Fibroblast of mammary gland (primary cell): ENCODE data around the gene WNT9A.

Source experiments
- DNase-seq: peaks from one replicate; pipeline ENCODE4 v3.0.0-alpha.2; 2010; ENCODE audit warnings: low read depth
- H3K4me3 ChIP-seq: 2 replicates; pipeline ENCODE4 v1.5.1; 2011; ENCODE audit warnings: low read depth, mild to moderate bottlenecking, low read length, moderate library complexity; ENCODE audit not compliant: control insufficient read depth
- CTCF ChIP-seq: conservative IDR thresholded peaks from 2 replicates; pipeline ENCODE4 v1.5.1; 2011; ENCODE audit warnings: low read depth, low read length, inconsistent platforms; ENCODE audit not compliant: control insufficient read depth, insufficient read depth

Gene WNT9A

GRCh38 chr1:227941509-227942020 is 6.2 kb downstream of the WNT9A start:
- TF ChIP-seq CTCF: no peak

GRCh38 chr1:227940791-227941241 is 6.9 kb downstream of the WNT9A start:
- no peak for TF ChIP-seq CTCF
- no peak for DNase-seq
- no peak overlapping the region for H3K4me3 ChIP-seq

More at GRCh38 chr1:227941509-227942020, 6.2 kb downstream of the WNT9A start:
- no peak overlapping the region for H3K4me3 ChIP-seq
- DNase-seq: no peak

- DNase-seq: no peak
- H3K4me3 ChIP-seq: no peak overlapping the region
- TF ChIP-seq CTCF: no peak
Measured at GRCh38 chr1:227939791-227940771, 7.7 kb downstream of the WNT9A start.

- no peak overlapping the region for H3K4me3 ChIP-seq
- DNase-seq: no peak
- no peak for TF ChIP-seq CTCF
Measured at GRCh38 chr1:227938911-227939790, 8.6 kb downstream of the WNT9A start.

- DNase-seq: no peak
- H3K4me3 ChIP-seq: no peak overlapping the region
- TF ChIP-seq CTCF: no peak
Measured at GRCh38 chr1:227938276-227938675, 9.5 kb downstream of the WNT9A start.

GRCh38 chr1:227937838-227938145 is 9.9 kb downstream of the WNT9A start:
- H3K4me3 ChIP-seq: no peak overlapping the region

More at GRCh38 chr1:227937838-227938145, 9.9 kb downstream of the WNT9A start:
- TF ChIP-seq CTCF: no peak
- no peak for DNase-seq
